Spleen (tissue), 11 donors: Measurements from ENCODE around the gene ABTB2. TPM values are rescaled to one million over a fixed set of nuclear protein-coding genes. Genes with fewer than 3 reads are reported as not detected.

Experiments used
- DNase-seq: peaks from one replicate; pipeline ENCODE4 v3.0.0-alpha.2; 2020
- H3K27ac ChIP-seq, 8 donors: fragments of 200-600 bp; sonication (generic) in 7 of 8; 1 replicate in 4 of 8; 2 replicates in 4 of 8; pipeline versions ENCODE4 v1.5.0 to v1.8.0; 2016 to 2021; ENCODE audit warnings: inconsistent platforms in 4 of 8, mild to moderate bottlenecking in 4 of 8, moderate library complexity in 1 of 8
- H3K27me3 ChIP-seq, 7 donors: fragments of 200-600 bp; sonication (generic) in 6 of 7; replicated peaks in 1 of 7; 1 replicate in 4 of 7; 2 replicates in 3 of 7; pipeline versions ENCODE4 v1.5.0 to v1.8.0; 2016 to 2021; ENCODE audit warnings: inconsistent platforms in 3 of 7, mild to moderate bottlenecking in 1 of 7
- H3K36me3 ChIP-seq, 6 donors: fragments of 200-600 bp; sonication (generic) in 5 of 6; 1 replicate in 4 of 6; 2 replicates in 2 of 6; pipeline versions ENCODE4 v1.5.0 to v1.8.0; 2016 to 2021; ENCODE audit warnings: inconsistent platforms in 2 of 6
- H3K4me1 ChIP-seq, 6 donors: fragments of 200-600 bp; sonication (generic) in 5 of 6; 1 replicate in 3 of 6; 2 replicates in 3 of 6; pipeline versions ENCODE4 v1.5.0 to v1.8.0; 2016 to 2021; ENCODE audit warnings: inconsistent platforms in 3 of 6
- H3K4me3 ChIP-seq, 8 donors: fragments of 200-600 bp; sonication (generic) in 7 of 8; 1 replicate in 4 of 8; 2 replicates in 4 of 8; pipeline versions ENCODE4 v1.5.0 to v1.8.0; 2016 to 2021; ENCODE audit warnings: inconsistent platforms in 4 of 8, mild to moderate bottlenecking in 4 of 8, moderate library complexity in 2 of 8
- H3K9me3 ChIP-seq, 8 donors: fragments of 200-600 bp; sonication (generic) in 7 of 8; 1 replicate in 4 of 8; 2 replicates in 4 of 8; pipeline versions ENCODE4 v1.5.0 to v1.8.0; 2016 to 2021; ENCODE audit warnings: inconsistent platforms in 4 of 8
- CTCF ChIP-seq, 11 experiments: fragments of 200-600 bp in 7 of 11; fragments of 450-650 bp in 4 of 11; sonication (generic) in 4 of 11; IDR thresholded peaks in 8 of 11; conservative IDR thresholded peaks in 3 of 11; 1 replicate in 7 of 11; 2 replicates in 4 of 11; pipeline versions ENCODE4 v1.4.0 to v1.8.0; 2016 to 2021; ENCODE audit warnings: antibody characterized with exemption in 11 of 11, inconsistent platforms in 4 of 11, mild to moderate bottlenecking in 1 of 11
- POLR2A ChIP-seq, 3 donors: fragments of 450-650 bp; IDR thresholded peaks; one replicate each; pipeline ENCODE4 v1.5.1; 2017; ENCODE audit warnings: antibody characterized with exemption in 3 of 3, mild to moderate bottlenecking in 1 of 3
- POLR2AphosphoS5 ChIP-seq, 3 donors: sonication (generic); formaldehyde crosslinking; IDR thresholded peaks; one replicate each; pipeline ENCODE4 v1.5.1; 2017; ENCODE audit warnings: antibody characterized with exemption in 3 of 3
- WGBS, 5 donors: extraction: QIAGEN DNeasy Blood & Tissue Kit in 3 of 5; methylation state at CpG; one replicate each; pipeline versions ENCODE4 v1.1.5 to v1.1.7; 2013 to 2018; 5-methylcytosine and 5-hydroxymethylcytosine counted together
- intact Hi-C: fragments of 100-400 bp; cut with DNase I; formaldehyde crosslinking; loops from one replicate; pipeline ENCODE4 v1.15.0; 2023; ENCODE audit warnings: low total_unique reads
- polyA plus RNA-seq, 3 donors: library from polyadenylated mRNA; stranded (reverse); fragments of 200-250 nt; gene quantifications; one replicate each; pipeline ENCODE4 v1.2.1, GENCODE V29; 2013
- total RNA-seq, 7 donors: library from RNA; depleted of rRNA in 3 of 7; stranded (reverse); fragments of >200 nt in 3 of 7; fragmentation: NEBNext Ultra II Directional in 4 of 7; extraction: Animal tissue kit (Norgen Biotek cat#: 25700) in 4 of 7; gene quantifications; one replicate each; pipeline versions ENCODE4 v1.1.0 to v1.2.1, GENCODE V29; 2016 to 2021
- donor health status: healthy with polysubstance abuse.
- donor health status: DM: no; HTN: no; CAD: no; lungs with moderate emphysema.
- donor health status: DM: no; HTN: no; CAD: no.
- donor health status: Bipolar disorder and iron deficiency.
- donor health status: healthy.
- donor health status: DM: no; HTN: no; CAD: no.
- donor health status: DM: yes; HTN: yes; CAD: no.

Gene ABTB2
- total and polyA plus RNA-seq, 10 donors = 0.41 to 2.9 (median 1.7) TPM

- Histone ChIP-seq H3K4me3 (no peak overlapping the region), H3K27ac (no peak overlapping the region), H3K36me3 (no peaks in the 10 kb centered on the region), H3K9me3 (no peaks in the 10 kb centered on the region), H3K4me1 (peaks cover 0 to 21% (median 12%) of the 10 kb centered on the region in 6 donors), H3K27me3 (peaks cover 0 to 16% (median 0%) of the 10 kb centered on the region in 7 donors)
- intact Hi-C loops = loop anchor here (2.0 to 5.0 kb wide), 2 partner anchors 183 to 312 kb away; partner anchors contain the start of gene ABTB2
- no peak for TF ChIP-seq CTCF (IDR thresholded peaks at IDR 0.05 in 8 of 11, conservative IDR thresholded peaks at IDR 0.05 in 3 of 11)
- no peak for TF ChIP-seq POLR2A (IDR thresholded peaks at IDR 0.05)
- no peak for TF ChIP-seq POLR2AphosphoS5 (IDR thresholded peaks at IDR 0.05)
- 82 to 91% (median 87%) methylated on average over 7 of the region's 7 CpGs for WGBS, 5 donors
- no peak for DNase-seq
Measured at GRCh38 chr11:34175284-34176019, 182.4 kb downstream of the ABTB2 start.

GRCh38 chr11:34174412-34175041 lies 183.3 kb downstream of the ABTB2 start:
- Histone ChIP-seq H3K27me3 (peaks cover 0 to 16% (median 0%) of the 10 kb centered on the region in 7 donors), H3K27ac (no peak overlapping the region), H3K36me3 (no peaks in the 10 kb centered on the region), H3K4me1 (peaks cover 0 to 21% (median 12%) of the 10 kb centered on the region in 6 donors), H3K4me3 (peak overlapping the region in 5 of 8 donors; percentile 10 to 55 (median 25)), H3K9me3 (no peaks in the 10 kb centered on the region)
- intact Hi-C loops = loop anchor here (2.0 to 5.0 kb wide), 2 partner anchors 184 to 313 kb away; partner anchors contain the start of gene ABTB2
- DNase-seq = peak; percentile 95
- 16 to 34% (median 20%) methylated on average over 17 to 33 of the region's 33 CpGs for WGBS, 5 donors
- TF ChIP-seq CTCF (IDR thresholded peaks at IDR 0.05 in 8 of 11, conservative IDR thresholded peaks at IDR 0.05 in 3 of 11) (peak; percentile 67 to 89 (median 84)), POLR2AphosphoS5 (IDR thresholded peaks at IDR 0.05) (peak; percentile 28 to 67 (median 44)), POLR2A (IDR thresholded peaks at IDR 0.05) (no peak)

GRCh38 chr11:34173050-34173449 lies 184.8 kb downstream of the ABTB2 start:
- DNase-seq = no peak

More at GRCh38 chr11:34173050-34173449, 184.8 kb downstream of the ABTB2 start:
- H3K9me3 ChIP-seq = no peaks in the 10 kb centered on the region
- intact Hi-C loops = no loop called here
- H3K27me3 ChIP-seq = peaks cover 0 to 16% (median 0%) of the 10 kb centered on the region in 7 donors
- peaks cover 0 to 21% (median 12%) of the 10 kb centered on the region in 6 donors for H3K4me1 ChIP-seq
- no peak overlapping the region for H3K27ac ChIP-seq
- H3K4me3 ChIP-seq = no peak overlapping the region
- H3K36me3 ChIP-seq = no peaks in the 10 kb centered on the region
- TF ChIP-seq CTCF (IDR thresholded peaks at IDR 0.05 in 8 of 11, conservative IDR thresholded peaks at IDR 0.05 in 3 of 11) (no peak), POLR2A (IDR thresholded peaks at IDR 0.05) (no peak), POLR2AphosphoS5 (IDR thresholded peaks at IDR 0.05) (no peak)
- WGBS, 5 donors = 95 to 98% (median 96%) methylated on average over 5 to 16 of the region's 16 CpGs
